DMS 273 (cell line): ENCODE results near the gene SEMA6C.
"Not testable (repeated sequence)": the region's sequence is repeated elsewhere in the genome, so short reads cannot be mapped to it uniquely, and the experiment has no call there.

Source experiments
- DNase-seq: peaks from one replicate; lab custom pipeline; 2025; ENCODE audit not compliant: unreplicated experiment; lab: John Stamatoyannopoulos, UW

The SEMA6C gene

DNA sequence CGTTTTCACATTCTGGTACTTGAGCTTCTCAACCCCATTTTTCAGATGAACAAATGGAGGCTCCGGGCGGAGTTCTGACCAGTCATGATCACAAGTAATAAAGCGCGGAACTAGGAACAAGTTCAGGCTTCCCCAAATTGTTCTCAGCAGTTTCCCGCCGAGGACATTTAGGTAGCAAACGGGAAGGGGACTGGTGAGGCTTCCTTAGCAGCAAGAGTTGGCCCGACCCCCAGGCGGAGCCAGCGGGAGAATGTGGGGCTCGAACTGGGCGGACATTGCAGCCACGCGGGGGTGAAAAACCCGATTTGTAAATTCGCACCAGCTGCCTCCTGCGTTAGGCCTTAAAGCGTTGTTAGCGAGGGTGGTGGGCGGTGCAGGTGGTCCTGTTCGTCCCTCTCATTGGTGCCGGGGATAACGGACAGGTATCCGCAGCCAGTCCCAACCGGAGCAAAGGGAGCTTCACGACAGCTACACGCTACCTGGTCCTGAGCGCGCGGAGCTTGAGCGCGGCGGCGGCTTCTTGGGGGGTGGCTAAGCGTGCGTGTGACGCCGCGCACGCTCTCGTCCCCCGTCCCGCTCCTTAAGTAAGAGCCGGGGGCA lies 15.3 kb downstream of the SEMA6C start:
- no peak for DNase-seq

DNA sequence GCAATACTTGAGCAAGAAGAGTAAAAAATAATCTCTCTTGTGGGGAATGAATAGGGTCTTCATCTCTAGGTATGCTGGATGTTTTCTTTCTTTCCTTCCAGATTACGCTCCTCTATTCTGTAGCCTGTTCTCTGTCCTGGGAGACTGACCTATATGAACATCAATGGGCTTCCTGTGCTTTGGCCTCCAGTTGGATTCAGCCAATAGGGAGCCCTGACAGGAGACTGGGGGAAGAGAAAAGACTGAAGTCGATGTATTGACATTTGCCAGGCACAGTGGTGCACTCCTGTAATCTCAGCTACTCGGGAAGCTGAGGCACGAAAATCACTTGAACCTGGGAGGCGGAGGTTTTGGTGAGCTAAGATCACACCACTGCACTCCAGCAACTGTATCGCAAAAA lies 17.6 kb downstream of the SEMA6C start:
- DNase-seq = no peak

DNA sequence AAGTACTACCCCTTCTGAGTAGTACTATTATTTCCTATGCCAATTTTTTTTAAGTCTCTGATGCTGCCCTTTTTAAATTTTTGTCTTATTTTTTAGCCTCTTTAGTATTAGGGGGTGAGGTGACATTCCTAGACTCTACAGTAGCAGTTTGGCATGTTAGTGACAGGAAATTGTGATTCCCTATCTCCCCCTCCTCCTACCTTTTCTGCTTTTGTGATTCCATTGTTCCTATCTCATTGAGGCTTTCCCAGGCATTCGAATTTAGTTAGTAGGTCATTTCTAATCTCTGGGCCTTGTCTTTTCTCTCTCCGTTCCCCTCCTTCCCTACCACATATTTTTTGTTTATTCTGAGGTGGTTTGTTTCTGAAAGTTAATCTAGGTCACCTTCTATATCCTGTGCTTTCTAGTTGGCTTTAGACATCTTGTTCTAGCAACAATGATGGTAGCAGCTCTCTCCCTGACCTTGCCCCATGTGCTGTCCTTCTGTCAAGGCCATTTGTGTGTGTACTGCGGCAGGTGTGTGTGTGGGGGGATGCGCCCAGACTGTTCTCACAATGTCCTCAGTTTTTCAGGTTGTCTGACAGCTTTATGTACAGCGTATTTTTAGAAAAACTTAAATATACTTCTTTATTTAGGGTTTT lies 21.5 kb downstream of the SEMA6C start:
- DNase-seq = no peak

DNA sequence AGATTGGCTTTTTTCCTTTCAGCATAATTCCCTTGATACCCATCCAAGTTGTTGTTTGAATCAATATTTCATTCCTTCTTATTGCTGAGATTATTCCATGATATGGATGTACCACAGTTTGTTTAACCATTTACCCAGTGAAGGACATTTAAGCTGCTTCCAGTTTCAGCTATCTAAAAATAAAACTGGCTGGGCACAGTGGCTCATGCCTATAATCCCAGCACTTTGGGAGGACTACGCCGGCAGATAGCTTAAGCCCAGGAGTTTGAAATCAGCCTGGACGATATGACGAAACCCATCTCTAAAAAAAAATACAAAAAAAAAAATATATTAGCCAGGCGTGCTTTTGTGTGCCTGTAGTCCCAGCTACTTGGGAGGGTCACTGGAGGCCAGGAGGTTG lies 32.6 kb downstream of the SEMA6C start:
- no peak for DNase-seq

DNA sequence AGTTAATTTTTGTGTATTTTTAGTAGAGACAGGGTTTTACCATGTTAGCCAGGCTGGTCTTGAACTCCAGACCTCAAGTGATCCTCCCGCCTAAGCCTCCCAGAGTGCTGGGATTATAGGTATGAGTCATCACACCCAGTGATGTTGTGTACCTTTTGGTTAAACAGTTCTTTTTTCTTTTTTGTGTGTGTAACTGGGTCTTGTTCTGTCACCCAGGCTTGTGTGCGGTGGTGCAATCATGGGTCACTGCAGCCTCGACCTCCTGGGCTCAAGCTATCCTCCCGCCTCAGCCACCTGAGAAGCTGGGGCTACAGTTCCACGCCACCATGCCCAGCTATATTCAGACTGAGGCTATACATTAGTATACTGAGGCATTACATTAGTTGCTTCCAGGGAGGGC lies 38.1 kb downstream of the SEMA6C start:
- no peak for DNase-seq

DNA sequence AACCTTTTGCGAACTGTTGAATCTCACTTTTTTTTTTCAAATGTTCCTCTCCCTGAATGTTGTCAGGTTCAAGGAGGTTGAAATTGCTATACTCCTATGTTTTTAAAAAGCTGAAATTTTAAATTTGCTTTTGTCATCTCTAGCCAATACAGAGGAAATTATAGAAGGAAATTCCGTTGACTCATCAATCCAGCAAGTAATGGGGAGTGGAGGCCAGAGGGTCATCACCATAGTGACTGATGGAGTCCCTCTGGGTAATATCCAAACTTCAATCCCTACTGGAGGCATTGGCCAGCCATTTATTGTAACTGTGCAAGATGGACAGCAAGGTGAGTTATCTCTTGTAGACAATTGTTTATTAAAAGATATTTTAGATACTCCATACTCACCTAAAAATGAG lies 39.5 kb downstream of the SEMA6C start:
- DNase-seq = no peak

DNA sequence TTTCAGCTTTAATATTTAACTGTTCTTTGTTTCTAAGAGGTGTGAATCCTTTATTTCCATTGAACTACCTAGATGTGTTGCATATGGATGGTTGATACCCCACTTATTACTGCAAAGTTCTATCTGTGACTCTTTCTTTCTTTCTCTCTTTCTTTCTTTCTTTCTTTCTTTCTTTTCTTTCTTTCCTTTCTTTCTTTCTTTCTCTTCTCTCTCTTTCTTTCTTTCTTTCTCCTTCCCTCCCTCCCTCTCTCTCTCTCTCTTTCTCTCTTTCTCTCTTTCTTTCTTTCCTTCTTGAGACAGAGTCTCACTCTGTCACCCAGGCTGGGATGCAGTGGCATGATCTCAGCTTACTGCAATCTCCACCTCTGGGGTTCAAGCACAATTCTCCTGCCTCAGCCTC lies 41.8 kb downstream of the SEMA6C start:
- DNase-seq = no peak

DNA sequence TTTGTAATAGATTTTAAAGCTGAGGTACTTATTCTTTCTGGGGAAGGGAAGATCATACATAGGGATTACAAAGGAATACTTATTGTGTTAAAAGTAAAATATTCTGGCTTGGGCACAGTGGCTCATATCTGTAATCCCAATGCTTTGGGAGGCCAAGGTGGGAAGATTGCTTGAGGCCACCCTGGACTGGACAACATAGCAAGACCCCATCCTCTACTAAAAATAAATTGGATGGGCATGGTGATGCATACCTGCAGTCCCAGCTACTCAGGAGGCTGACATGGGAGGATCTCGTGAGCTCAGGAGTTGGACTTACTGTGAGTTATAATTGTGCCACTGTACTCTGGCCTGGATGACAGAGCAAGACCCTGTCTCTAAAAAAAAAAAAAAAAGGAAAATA lies 48.3 kb downstream of the SEMA6C start:
- no peak for DNase-seq

DNA sequence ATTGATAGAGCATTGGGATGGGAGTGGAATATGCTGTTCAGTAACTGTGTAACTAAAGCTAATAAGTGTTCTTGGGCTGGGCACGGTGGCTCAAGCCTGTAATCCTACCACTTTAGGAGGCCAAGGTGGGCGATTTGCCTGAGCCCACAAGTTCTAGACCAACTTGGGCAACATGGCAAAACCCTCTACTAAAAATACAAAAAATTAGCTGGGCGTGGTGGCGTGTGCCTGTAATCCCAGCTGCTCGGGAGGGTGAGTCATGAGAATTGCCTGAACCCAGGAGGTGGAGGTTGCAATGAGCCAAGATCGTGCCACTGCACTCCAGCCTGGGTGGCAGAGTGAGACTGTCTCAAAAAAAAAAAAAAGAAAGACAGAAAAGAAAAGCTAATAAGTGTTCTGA lies 49.0 kb downstream of the SEMA6C start:
- DNase-seq = not testable (repeated sequence)

DNA sequence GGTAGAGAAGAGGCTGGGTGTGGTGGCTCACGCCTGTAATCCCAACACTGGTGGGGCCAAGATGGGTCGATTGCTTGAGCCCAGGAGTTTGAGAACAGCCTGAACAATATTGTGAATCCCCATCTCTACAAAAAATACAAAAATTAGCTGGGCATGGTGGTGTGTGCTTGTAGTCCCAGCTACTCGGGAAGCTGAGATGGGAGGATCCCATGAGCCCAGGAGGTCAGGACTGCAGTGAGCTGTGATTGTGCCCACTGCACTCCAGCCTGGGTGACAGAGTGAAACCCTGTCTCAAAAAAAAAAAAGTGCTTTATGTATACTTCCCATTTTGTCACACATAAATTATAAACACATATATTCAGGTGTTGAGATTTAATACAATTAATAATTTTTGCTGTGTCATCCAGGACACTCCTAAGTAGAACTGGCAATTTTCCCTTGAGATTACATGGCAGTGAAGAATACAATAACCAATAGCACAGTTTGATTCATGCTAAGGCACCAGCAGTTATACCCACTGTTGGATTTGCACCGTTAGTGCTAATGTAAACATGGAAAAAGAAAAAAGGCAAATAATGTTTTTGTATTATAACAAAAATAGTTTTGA lies 60.4 kb downstream of the SEMA6C start:
- no peak for DNase-seq
